K562 treated with DMSO at 1 percent for 24 hours (cell line): ENCODE measurements around the gene RAB1B. TPM values are rescaled to one million over a fixed set of nuclear protein-coding genes. Genes with fewer than 3 reads are reported as not detected.

Source experiments
- total RNA-seq: library from RNA; unstranded; fragments of 300-600 nt; gene quantifications from 2 replicates; pipeline ENCODE4 v1.2.3, GENCODE V29; 2022; ENCODE audit warnings: low read depth; ENCODE audit not compliant: insufficient read depth

RAB1B gene
- 194 and 197 TPM in 2 replicates for total RNA-seq

DNA sequence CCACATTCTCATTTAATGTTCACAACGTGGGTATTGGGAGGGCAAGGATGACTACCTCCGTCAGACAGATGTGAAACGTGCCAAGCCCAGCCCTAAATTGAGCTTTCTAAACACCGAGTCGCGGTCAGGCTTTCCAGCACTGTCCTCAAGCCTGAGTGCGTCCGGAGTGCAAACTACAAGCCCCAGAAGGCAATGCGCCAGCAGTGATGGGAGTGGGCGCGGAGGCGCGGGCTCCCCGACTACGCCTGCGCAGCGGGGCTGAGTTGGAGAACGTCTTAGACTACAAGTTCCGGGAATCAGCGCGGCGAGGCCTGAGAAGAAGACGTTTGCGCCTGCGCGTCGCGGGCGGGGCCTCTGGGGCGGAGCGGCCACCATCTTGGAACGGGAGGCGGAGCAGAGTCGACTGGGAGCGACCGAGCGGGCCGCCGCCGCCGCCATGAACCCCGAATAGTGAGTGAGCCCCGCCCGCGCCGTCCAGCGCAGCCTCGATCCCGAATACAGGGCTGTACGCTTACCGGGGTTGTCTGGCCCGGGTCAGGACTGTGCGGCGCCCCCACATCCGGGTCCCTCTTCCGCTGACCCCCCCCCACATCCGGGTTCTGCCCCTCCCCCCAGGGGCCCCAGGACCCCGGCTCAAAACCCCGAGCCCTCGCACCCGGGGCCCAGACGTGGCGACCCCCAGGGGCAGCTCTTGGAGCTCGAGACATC lies at the start of gene RAB1B:
Gene RAB1B (plus strand): TSS at position 396 of the 708 bp plus-strand sequence. CDS start 41 bp downstream, at position 437.

DNA sequence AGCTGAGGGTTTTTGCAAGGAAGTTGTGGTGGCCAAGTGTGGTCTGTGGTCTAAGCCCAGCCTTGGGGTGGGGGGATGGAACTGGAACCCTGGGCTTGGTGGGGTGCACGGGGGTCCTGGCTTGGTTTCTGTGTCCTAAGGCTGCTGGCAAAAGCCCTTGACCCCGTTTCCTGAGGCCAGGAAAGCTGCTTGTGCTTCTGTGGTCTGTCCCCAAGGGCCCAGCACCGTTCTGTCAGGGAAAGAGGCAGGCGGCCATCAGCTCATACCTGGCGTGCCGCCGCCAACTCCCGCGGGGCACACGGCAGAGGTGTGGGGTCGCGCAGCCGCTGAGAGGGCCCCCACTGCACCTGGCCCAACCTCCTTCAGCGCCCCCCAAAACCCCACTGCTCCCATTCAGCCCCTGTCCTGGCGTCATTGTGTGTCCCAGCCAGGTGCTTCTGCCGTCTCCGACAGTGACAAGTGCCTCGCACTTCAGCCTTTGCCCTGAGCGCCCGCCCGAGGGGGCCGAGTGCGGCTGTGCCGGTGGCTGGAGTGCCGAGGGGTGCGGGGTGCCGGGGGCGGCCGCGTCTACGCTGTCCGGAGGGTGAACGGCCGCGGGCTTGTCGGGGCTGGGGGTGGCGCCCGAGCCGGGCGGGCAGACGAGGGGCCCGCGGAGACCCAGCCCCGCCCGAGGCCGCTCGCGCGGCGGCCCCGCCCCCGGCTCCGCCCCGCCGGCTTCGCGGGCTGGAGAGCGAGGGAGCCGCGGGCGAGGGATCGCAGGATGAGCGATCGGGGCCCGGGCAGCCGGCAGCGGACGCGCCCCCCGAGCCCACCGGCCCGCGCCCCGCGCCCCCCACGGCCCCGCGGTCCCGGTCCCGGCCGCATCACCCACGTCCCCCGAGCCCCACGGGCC lies 9.3 kb downstream of the RAB1B start, which contains the start of gene CNIH2:
Gene CNIH2 (plus strand): TSS at position 705 of the 892 bp plus-strand sequence. CDS start 282 bp downstream, outside the sequence.

GRCh38 chr11:66288671-66289547 lies 20.5 kb downstream of the RAB1B start, which contains the start of gene YIF1A:
Gene YIF1A (minus strand): TSS chr11:66289143. CDS start chr11:66288985, 158 bp downstream.

DNA sequence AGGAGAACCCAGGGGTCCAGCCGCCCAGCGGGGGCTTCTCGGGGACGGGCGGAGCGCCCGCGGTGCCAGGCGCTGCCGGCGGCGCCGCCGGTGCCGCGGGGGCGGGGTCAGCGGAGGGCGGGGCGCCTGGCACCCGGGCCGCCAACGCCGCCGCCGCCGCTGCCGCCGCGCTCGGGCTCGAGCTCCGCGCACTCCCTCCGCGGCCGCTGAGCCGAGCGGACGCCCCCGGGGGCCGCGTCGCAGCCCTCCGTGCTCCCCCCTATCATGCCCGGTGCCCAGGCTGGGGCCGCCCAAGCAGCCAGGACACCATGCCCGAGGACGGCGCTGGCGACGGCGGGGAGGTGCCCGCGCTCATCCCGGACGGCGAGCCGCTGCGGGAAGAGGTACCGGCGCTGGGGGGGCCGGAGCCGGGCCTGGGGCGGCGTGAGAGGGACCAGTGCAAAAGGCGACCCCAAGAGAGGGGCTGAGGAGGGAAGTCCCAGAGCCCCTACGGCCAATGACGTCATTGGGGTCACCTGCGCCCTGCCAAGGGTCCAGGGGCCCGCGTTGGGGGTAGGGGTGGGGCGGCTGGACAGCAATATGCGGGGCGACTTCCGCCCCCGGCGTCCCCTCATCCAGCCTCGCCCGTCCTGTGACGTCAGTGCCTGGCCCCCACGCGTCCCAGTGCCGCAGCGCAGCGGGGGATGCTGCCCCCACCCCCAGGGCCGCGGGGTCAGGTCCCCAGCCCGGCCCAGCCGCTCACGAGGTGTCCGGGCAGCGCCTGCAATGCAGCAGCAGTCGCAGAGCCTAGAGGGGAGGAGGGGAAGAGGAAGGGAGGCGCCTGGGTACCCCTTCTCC lies 23.5 kb downstream of the RAB1B start, which contains the start of gene TMEM151A:
Gene TMEM151A (plus strand): TSS at position 189 of the 837 bp plus-strand sequence. CDS start 120 bp downstream, at position 309.

DNA sequence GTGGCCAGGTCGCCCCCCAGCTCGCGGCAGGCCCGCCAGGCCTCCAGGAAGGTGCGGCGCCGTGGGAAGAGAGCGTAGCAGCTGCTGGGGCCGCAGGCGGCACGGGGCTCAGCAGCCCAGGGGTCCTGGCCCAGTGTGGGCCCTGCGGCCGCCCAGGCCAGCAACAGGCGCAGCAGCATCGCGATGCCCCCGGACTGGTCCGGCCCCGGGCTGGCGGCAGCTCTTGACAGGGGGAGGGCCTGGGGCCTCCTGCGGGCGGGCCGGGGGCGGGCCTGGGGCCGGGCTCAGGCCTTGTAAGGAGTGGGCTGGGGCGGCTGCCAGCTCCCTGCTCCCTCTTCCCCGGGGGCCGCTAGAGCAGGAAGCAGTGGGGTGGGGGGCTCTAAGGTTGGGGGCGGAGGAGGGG lies 48.4 kb downstream of the RAB1B start, which contains the start of gene CD248:
Gene CD248 (minus strand): TSS at position 196 of the 403 bp plus-strand sequence. CDS start 17 bp downstream, at position 179.

Other genes with a start within 250 kb of the RAB1B start
- gene CATSPER1, start 242.2 kb upstream of the RAB1B start, total RNA-seq = 0.23 and 0.30 TPM in 2 replicates
- gene GAL3ST3, start 219.5 kb upstream of the RAB1B start, total RNA-seq = not detected in 2 replicates
- 271 and 300 TPM in 2 replicates for gene SF3B2, start 216.3 kb upstream of the RAB1B start, total RNA-seq
- 35.1 and 39.1 TPM in 2 replicates for gene PACS1, start 198.4 kb upstream of the RAB1B start, total RNA-seq
- 45.0 and 46.3 TPM in 2 replicates for gene KLC2, start 10.9 kb upstream of the RAB1B start, total RNA-seq
- gene CNIH2, start 9.5 kb downstream of the RAB1B start, total RNA-seq = 1.1 TPM in 1 of 2 replicates, not detected in the other
- gene YIF1A, start 20.5 kb downstream of the RAB1B start, total RNA-seq = 132 and 143 TPM in 2 replicates
- gene TMEM151A, start 23.3 kb downstream of the RAB1B start, total RNA-seq = not detected in 2 replicates
- not detected in 2 replicates for gene CD248, start 48.4 kb downstream of the RAB1B start, total RNA-seq
- gene RIN1, start 67.8 kb downstream of the RAB1B start, total RNA-seq = 1.1 TPM in 2 replicates
- gene BRMS1, start 76.5 kb downstream of the RAB1B start, total RNA-seq = 65.5 and 66.8 TPM in 2 replicates
- 38.5 and 42.0 TPM in 2 replicates for gene B4GAT1, start 79.0 kb downstream of the RAB1B start, total RNA-seq
- gene SLC29A2, start 103.1 kb downstream of the RAB1B start, total RNA-seq = 14.6 and 18.1 TPM in 2 replicates
- not detected in 2 replicates for gene NPAS4, start 152.4 kb downstream of the RAB1B start, total RNA-seq
- gene MRPL11, start 170.2 kb downstream of the RAB1B start, total RNA-seq = 43.7 and 47.1 TPM in 2 replicates
- 8.3 and 8.6 TPM in 2 replicates for gene PELI3, start 198.3 kb downstream of the RAB1B start, total RNA-seq
- 58.7 and 69.0 TPM in 2 replicates for gene DPP3, start 211.8 kb downstream of the RAB1B start, total RNA-seq
- 12.5 and 13.9 TPM in 2 replicates for gene BBS1, start 242.0 kb downstream of the RAB1B start, total RNA-seq